Activated CD8-positive, alpha-beta T cell treated with anti-CD3 and anti-CD28 coated beads for 36 hours (primary cell): ENCODE results near the gene MAP4K2. TPM values are rescaled to one million over a fixed set of nuclear protein-coding genes. Genes with fewer than 3 reads are reported as not detected.

Experiments used
- ATAC-seq: fragments of 200-7000 bp; cut with Tn5 transposase; one replicate; pipeline ENCODE4 v1.10.0; 2021; ENCODE audit warnings: mild to moderate bottlenecking, moderate library complexity
- CTCF ChIA-PET: fragments of 350-600 bp; sonication (Branson Sonifier 250); formaldehyde crosslinking; loops from one replicate; lab custom pipeline; 2021; ENCODE audit warnings: antibody characterized with exemption; lab: Charles Lee
- POLR2A ChIA-PET: fragments of 350-600 bp; sonication (Branson Sonifier 250); formaldehyde crosslinking; loops from one replicate; lab custom pipeline; 2021; ENCODE audit warnings: antibody characterized with exemption; lab: Charles Lee
- DNase-seq: peaks from one replicate; pipeline ENCODE4 v3.0.0-alpha.2; 2020
- H3K27ac Mint-ChIP-seq: one replicate; pipeline ENCODE4 v1.8.0; 2021; ENCODE audit warnings: mild to moderate bottlenecking, mixed read lengths
- H3K27me3 Mint-ChIP-seq: one replicate; pipeline ENCODE4 v1.8.0; 2021; ENCODE audit warnings: mixed read lengths
- H3K36me3 Mint-ChIP-seq: one replicate; pipeline ENCODE4 v1.8.0; 2021; ENCODE audit warnings: low read depth, mixed read lengths
- H3K4me1 Mint-ChIP-seq: one replicate; pipeline ENCODE4 v1.8.0; 2021; ENCODE audit warnings: low read depth, mixed read lengths
- H3K4me3 Mint-ChIP-seq: one replicate; pipeline ENCODE4 v1.8.0; 2021; ENCODE audit warnings: mild to moderate bottlenecking, moderate library complexity, mixed read lengths
- H3K9me3 Mint-ChIP-seq: one replicate; pipeline ENCODE4 v1.8.0; 2021; ENCODE audit warnings: mixed read lengths
- intact Hi-C: fragments of 100-400 bp; cut with micrococcal nuclease; formaldehyde crosslinking; loops from one replicate; pipeline ENCODE4 v1.10.0; 2022
- total RNA-seq, 2 experiments: library from RNA; stranded (reverse); gene quantifications; one replicate each; pipeline ENCODE4 v1.2.3, GENCODE V29; 2021
- TF ChIP-seq, protein P1 (sequence below): fragments of 200-600 bp; IDR thresholded peaks from one replicate; pipeline ENCODE4 v1.8.0; 2022; ENCODE audit warnings: antibody characterized with exemption, mild to moderate bottlenecking

The MAP4K2 gene
- total RNA-seq, 2 experiments from 2014 or later = 56.4 to 58.0 TPM

DNA sequence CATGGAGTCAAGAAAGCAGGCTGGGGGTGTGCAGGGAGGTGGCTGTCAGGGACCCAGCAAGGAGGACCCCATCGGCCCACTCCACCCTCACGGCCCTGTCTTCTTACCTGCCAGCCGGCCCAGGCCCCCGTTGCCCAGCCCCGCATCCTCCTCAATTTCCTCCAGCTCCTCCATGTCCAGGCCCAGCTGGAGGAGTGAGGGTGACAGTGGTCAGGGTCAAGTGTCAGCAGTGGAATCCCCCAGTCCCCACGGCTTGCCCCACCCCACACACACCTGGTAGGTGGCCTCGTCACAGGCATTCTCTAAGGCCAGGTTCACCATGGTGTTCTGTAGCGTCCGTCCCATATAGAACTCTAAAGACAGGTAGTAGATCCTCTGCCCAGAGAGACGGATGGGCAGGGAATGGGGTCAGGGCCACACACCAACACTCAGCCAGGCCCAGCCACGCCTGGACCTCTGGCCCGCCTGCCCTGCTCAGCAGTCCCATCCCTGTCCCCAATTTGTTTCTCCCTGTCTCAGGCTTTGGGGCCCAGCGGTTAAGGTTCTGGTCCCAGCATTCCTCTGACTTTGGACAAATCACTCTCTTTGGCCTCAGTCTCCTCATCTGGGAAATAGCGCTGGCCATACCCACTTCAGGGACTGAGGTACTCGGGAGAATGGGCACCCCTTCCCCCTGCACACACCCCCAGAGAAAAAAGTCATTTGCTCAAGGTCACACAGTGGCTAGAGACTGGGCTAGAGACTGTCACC is 44.5 kb downstream of the MAP4K2 start:
- H3K4me3 Mint-ChIP-seq = no peak overlapping the region
- H3K27ac Mint-ChIP-seq = no peak overlapping the region
- peaks cover 12% of the 10 kb centered on the region for H3K36me3 Mint-ChIP-seq
- intact Hi-C loops = no loop called here
- DNase-seq = no peak
- TF ChIP-seq, protein P1, sequence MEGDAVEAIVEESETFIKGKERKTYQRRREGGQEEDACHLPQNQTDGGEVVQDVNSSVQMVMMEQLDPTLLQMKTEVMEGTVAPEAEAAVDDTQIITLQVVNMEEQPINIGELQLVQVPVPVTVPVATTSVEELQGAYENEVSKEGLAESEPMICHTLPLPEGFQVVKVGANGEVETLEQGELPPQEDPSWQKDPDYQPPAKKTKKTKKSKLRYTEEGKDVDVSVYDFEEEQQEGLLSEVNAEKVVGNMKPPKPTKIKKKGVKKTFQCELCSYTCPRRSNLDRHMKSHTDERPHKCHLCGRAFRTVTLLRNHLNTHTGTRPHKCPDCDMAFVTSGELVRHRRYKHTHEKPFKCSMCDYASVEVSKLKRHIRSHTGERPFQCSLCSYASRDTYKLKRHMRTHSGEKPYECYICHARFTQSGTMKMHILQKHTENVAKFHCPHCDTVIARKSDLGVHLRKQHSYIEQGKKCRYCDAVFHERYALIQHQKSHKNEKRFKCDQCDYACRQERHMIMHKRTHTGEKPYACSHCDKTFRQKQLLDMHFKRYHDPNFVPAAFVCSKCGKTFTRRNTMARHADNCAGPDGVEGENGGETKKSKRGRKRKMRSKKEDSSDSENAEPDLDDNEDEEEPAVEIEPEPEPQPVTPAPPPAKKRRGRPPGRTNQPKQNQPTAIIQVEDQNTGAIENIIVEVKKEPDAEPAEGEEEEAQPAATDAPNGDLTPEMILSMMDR = no peak
- H3K9me3 Mint-ChIP-seq = no peaks in the 10 kb centered on the region
- H3K27me3 Mint-ChIP-seq = no peaks in the 10 kb centered on the region
- POLR2A ChIA-PET = interaction anchor here (12.3 to 24.1 kb wide), 2 partner anchors 10 to 15 kb away, joined by 308 to 331 read pairs; partner anchors contain the start of genes RASGRP2 and SF1
- ATAC-seq = no peak
- CTCF ChIA-PET = interaction anchor here (1.9 kb wide), 1 partner anchor 12 kb away, joined by 7 read pairs; no protein-coding TSS in a partner anchor
- H3K4me1 Mint-ChIP-seq = peaks cover 33% of the 10 kb centered on the region

DNA sequence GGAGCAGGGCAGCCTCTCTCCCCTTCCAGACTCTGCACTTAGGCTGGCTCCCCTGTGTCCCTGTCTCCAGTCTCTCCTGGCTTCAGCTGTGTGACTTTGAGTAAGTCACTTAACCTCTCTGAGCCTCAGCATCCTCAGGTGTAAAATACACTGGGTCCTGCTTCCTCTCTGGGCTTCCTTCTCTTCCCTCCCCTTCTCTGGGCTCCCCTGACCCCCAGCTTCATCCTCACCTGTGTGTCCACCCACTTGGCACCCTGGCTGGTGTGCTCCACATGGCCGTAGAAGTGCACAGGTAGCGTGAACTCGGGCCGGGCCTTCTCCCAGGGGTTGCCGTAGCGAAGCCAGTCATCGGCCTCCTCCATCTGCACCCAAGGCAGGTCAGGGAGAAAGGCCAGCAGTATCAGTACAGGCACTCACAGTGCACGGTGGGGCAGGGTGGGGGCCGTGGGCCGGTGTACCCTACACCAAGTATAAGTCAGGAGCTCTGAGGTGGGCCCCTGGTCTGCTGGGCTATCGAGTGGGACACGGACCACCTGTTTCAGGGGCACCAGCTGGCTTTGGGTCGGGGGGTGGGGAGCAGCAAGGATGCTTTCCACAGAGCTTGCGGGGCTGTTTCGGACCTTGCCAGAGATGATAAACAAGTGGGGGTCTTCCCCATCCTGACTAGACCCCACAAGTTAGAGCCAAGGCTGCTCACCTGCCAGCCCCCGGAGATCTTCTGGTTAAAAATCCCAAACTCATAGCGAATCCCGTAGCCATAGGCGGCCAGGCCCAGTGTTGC is 45.3 kb downstream of the MAP4K2 start:
- H3K27ac Mint-ChIP-seq = no peak overlapping the region
- TF ChIP-seq, protein P1 = no peak
- no peaks in the 10 kb centered on the region for H3K9me3 Mint-ChIP-seq
- DNase-seq (no peak), ATAC-seq (no peak)
- no peaks in the 10 kb centered on the region for H3K27me3 Mint-ChIP-seq
- intact Hi-C loops = no loop called here
- no peak overlapping the region for H3K4me3 Mint-ChIP-seq
- H3K4me1 Mint-ChIP-seq = peaks cover 25% of the 10 kb centered on the region
- H3K36me3 Mint-ChIP-seq = peaks cover 7% of the 10 kb centered on the region
- POLR2A ChIA-PET = interaction anchor here (12.3 to 24.1 kb wide), 2 partner anchors 10 to 16 kb away, joined by 308 to 331 read pairs; partner anchors contain the start of genes RASGRP2 and SF1
- CTCF ChIA-PET = interaction anchor here (1.9 kb wide), 1 partner anchor 11 kb away, joined by 7 read pairs; no protein-coding TSS in a partner anchor

- Mint-ChIP-seq H3K4me1 (peaks cover 11% of the 10 kb centered on the region), H3K4me3 (no peak overlapping the region), H3K36me3 (peaks cover 3% of the 10 kb centered on the region), H3K27ac (no peak overlapping the region), H3K9me3 (no peaks in the 10 kb centered on the region), H3K27me3 (no peaks in the 10 kb centered on the region)
- intact Hi-C loops = no loop called here
- TF ChIP-seq, protein P1 = no peak
- no peak for DNase-seq
- ATAC-seq = no peak
- POLR2A ChIA-PET = interaction anchor here (16.1 to 24.1 kb wide), 2 partner anchors 8 to 11 kb away, joined by 331 read pairs; partner anchors contain the start of genes PYGM, RASGRP2 and SF1
- CTCF ChIA-PET = interaction anchor here (3.0 kb wide), 1 partner anchor 12 kb away, joined by 6 read pairs; no protein-coding TSS in a partner anchor
These were observed 47.2 kb downstream of the MAP4K2 start for GRCh38 chr11:64755681-64756361.

- Mint-ChIP-seq H3K9me3 (no peaks in the 10 kb centered on the region), H3K27ac (no peak overlapping the region), H3K27me3 (no peaks in the 10 kb centered on the region), H3K4me3 (no peak overlapping the region), H3K36me3 (peaks cover 8% of the 10 kb centered on the region), H3K4me1 (peaks cover 14% of the 10 kb centered on the region)
- intact Hi-C loops = no loop called here
- TF ChIP-seq, protein P1 = no peak
- CTCF ChIA-PET = interaction anchor here (3.0 kb wide), 1 partner anchor 13 kb away, joined by 6 read pairs; no protein-coding TSS in a partner anchor
- ATAC-seq (no peak), DNase-seq (no peak)
- POLR2A ChIA-PET = interaction anchor here (16.1 to 24.1 kb wide), 2 partner anchors 7 to 12 kb away, joined by 331 read pairs; partner anchors contain the start of genes PYGM, RASGRP2 and SF1
These were observed 47.9 kb downstream of the MAP4K2 start for GRCh38 chr11:64754919-64755662.
